CD4-positive, alpha-beta T cell (primary cell): ENCODE results near the gene AGTPBP1. TPM values are rescaled to one million over a fixed set of nuclear protein-coding genes. Genes with fewer than 3 reads are reported as not detected.
"Not testable (repeated sequence)": the region's sequence is repeated elsewhere in the genome, so short reads cannot be mapped to it uniquely, and the experiment has no call there.

Experiments used
- ATAC-seq: fragments of 200-7000 bp; cut with Tn5 transposase; one replicate; pipeline ENCODE4 v1.10.0; 2022; ENCODE audit warnings: mild to moderate bottlenecking; ENCODE audit not compliant: poor library complexity
- CTCF ChIA-PET: fragments of 350-600 bp; sonication (Branson Sonifier 250); formaldehyde crosslinking; loops from one replicate; lab custom pipeline; 2021; ENCODE audit warnings: antibody characterized with exemption, inconsistent platforms; lab: Charles Lee
- POLR2A ChIA-PET: fragments of 350-600 bp; sonication (Branson Sonifier 250); formaldehyde crosslinking; loops from one replicate; lab custom pipeline; 2021; ENCODE audit warnings: antibody characterized with exemption, inconsistent platforms; lab: Charles Lee
- DNase-seq, 14 experiments: peaks; one replicate each; pipeline ENCODE4 v3.0.0-alpha.2; 2013 to 2020; ENCODE audit warnings: mixed read lengths in 2 of 14
- H3K27ac ChIP-seq, 2 donors: one replicate each; pipeline versions ENCODE4 v1.5.1 to v1.7.0; 2013; ENCODE audit warnings: low read length in 2 of 2, low read depth in 1 of 2, mild to moderate bottlenecking in 1 of 2
- H3K27me3 ChIP-seq, 2 experiments: 1 replicate in 1 of 2; 2 replicates in 1 of 2; pipeline versions ENCODE4 v1.6.1 to v1.7.0; 2013; ENCODE audit warnings: low read length in 2 of 2, control low read depth in 1 of 2, mild to moderate bottlenecking in 1 of 2, moderate library complexity in 1 of 2; ENCODE audit not compliant: insufficient read depth in 2 of 2, control insufficient read depth in 1 of 2
- H3K36me3 ChIP-seq: one replicate; pipeline ENCODE4 v1.6.1; 2013; ENCODE audit warnings: low read length, control low read depth; ENCODE audit not compliant: insufficient read depth
- H3K4me1 ChIP-seq: one replicate; pipeline ENCODE4 v1.6.1; 2013; ENCODE audit warnings: low read length, control low read depth; ENCODE audit not compliant: insufficient read depth
- H3K4me3 ChIP-seq: one replicate; pipeline ENCODE4 v1.5.1; 2013; ENCODE audit warnings: mild to moderate bottlenecking, low read length, moderate library complexity
- H3K9me3 ChIP-seq, 2 experiments: 1 replicate in 1 of 2; 2 replicates in 1 of 2; pipeline versions ENCODE4 v1.6.1 to v1.7.0; 2013; ENCODE audit warnings: low read length in 2 of 2, mild to moderate bottlenecking in 2 of 2, control low read depth in 1 of 2, moderate library complexity in 1 of 2; ENCODE audit not compliant: control insufficient read depth in 1 of 2, insufficient read depth in 1 of 2
- H3K27ac Mint-ChIP-seq: one replicate; pipeline ENCODE4 v1.8.0; 2020; ENCODE audit warnings: mixed read lengths
- H3K27me3 Mint-ChIP-seq: one replicate; pipeline ENCODE4 v1.8.0; 2021; ENCODE audit warnings: mixed read lengths
- H3K36me3 Mint-ChIP-seq: one replicate; pipeline ENCODE4 v1.8.0; 2021; ENCODE audit warnings: low read depth, mixed read lengths
- H3K4me1 Mint-ChIP-seq: one replicate; pipeline ENCODE4 v1.8.0; 2021; ENCODE audit warnings: low read depth, mixed read lengths
- H3K4me3 Mint-ChIP-seq: one replicate; pipeline ENCODE4 v1.8.0; 2020; ENCODE audit warnings: mild to moderate bottlenecking, mixed read lengths
- H3K9me3 Mint-ChIP-seq: one replicate; pipeline ENCODE4 v1.8.0; 2020; ENCODE audit warnings: mixed read lengths
- intact Hi-C, 2 experiments: fragments of 100-400 bp; cut with DNase I in 1 of 2; cut with micrococcal nuclease in 1 of 2; formaldehyde crosslinking; loops; one replicate each; pipeline versions ENCODE4 v1.15.1 to v1.9.0; 2023 to 2025; cut with DNase I, micrococcal nuclease
- total RNA-seq, 174 experiments: library from RNA in 2 of 174; stranded (reverse) in 2 of 174; gene quantifications; one replicate each; pipeline ENCODE4 v1.2.3 and lab custom pipeline; 2021 to 2026
- TF ChIP-seq, protein P1 (sequence below): fragments of 200-600 bp; IDR thresholded peaks from one replicate; pipeline ENCODE4 v1.8.0; 2022; ENCODE audit warnings: antibody characterized with exemption, mild to moderate bottlenecking

The AGTPBP1 gene
- total RNA-seq, 2 experiments from 2014 or later = 52.0 to 55.2 TPM

DNA sequence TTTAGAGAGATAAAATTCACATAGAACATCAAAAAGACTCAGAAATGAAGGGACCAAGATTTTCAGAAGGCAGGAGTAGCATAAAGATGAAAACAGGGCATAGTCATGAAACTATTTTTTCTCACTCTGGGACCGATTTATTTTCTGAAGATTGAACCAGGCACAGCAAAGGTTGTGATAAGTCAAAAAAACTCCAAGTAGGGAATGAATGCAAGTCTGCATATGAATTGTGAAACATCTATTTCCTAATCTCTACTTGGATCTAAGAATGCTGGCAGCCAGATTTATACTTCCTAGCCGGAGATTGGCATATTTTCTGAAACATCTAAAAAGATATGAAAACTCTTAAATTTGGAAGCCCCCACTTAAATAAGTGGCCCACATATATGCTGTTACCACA is 16.0 kb upstream of the AGTPBP1 start:
- DNase-seq, H3K9me3 ChIP-seq, H3K36me3 ChIP-seq, H3K36me3 Mint-ChIP-seq, POLR2A ChIA-PET, H3K4me1 ChIP-seq, H3K27ac ChIP-seq, CTCF ChIA-PET, intact Hi-C loops, H3K4me3 ChIP-seq, H3K9me3 Mint-ChIP-seq, H3K4me3 Mint-ChIP-seq, H3K27ac Mint-ChIP-seq, H3K27me3 Mint-ChIP-seq, ATAC-seq, H3K27me3 ChIP-seq, H3K4me1 Mint-ChIP-seq: not testable (repeated sequence)

DNA sequence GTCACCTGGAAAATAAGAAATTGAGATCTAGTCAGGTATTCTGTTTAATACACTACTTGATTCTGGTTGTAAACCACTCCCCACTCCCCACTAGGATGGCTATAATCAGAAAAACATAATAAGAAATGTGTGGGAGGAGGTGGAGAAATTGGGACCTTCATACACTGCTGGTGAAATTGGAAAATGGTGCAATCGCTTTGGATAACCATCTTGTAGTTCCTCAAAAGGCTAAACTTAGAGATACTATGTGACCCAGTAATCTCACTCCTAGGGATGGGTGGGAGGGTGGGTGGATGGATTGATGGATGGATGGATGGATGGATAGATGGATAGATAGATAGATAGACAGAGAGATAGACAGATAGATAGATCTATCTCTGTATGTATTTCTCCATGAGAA is 14.5 kb upstream of the AGTPBP1 start:
- POLR2A ChIA-PET, H3K36me3 Mint-ChIP-seq, H3K9me3 ChIP-seq, H3K4me3 Mint-ChIP-seq, ATAC-seq, H3K27ac Mint-ChIP-seq, H3K4me3 ChIP-seq, H3K4me1 Mint-ChIP-seq, intact Hi-C loops, H3K4me1 ChIP-seq, H3K9me3 Mint-ChIP-seq, DNase-seq, H3K36me3 ChIP-seq, H3K27ac ChIP-seq, H3K27me3 ChIP-seq: not testable (repeated sequence)
- H3K27me3 Mint-ChIP-seq = peaks cover 10% of the 10 kb centered on the region
- CTCF ChIA-PET = interaction anchor here (0.8 kb wide), 1 partner anchor 58 kb away, joined by 4 read pairs; no protein-coding TSS in a partner anchor

DNA sequence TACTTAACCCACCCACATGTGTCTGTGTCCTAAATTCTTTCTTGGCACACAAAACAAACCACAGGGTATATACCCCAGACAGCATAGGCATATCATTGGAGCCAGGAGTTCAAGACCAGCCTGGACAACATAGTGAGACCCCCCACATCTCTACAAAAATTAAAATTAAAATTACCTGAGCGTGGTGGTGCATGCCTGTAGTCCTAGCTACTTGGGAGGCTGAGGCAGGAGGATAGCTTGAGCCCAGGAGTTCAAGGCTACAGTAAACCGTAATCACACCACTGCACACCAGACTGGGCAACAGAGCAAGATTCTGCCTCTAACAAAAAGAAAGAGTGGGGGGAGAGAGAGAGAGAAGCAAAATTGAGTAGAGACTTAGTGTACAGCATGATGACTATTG is 4.6 kb upstream of the AGTPBP1 start:
- H3K36me3 ChIP-seq = no peaks in the 10 kb centered on the region
- TF ChIP-seq, protein P1, sequence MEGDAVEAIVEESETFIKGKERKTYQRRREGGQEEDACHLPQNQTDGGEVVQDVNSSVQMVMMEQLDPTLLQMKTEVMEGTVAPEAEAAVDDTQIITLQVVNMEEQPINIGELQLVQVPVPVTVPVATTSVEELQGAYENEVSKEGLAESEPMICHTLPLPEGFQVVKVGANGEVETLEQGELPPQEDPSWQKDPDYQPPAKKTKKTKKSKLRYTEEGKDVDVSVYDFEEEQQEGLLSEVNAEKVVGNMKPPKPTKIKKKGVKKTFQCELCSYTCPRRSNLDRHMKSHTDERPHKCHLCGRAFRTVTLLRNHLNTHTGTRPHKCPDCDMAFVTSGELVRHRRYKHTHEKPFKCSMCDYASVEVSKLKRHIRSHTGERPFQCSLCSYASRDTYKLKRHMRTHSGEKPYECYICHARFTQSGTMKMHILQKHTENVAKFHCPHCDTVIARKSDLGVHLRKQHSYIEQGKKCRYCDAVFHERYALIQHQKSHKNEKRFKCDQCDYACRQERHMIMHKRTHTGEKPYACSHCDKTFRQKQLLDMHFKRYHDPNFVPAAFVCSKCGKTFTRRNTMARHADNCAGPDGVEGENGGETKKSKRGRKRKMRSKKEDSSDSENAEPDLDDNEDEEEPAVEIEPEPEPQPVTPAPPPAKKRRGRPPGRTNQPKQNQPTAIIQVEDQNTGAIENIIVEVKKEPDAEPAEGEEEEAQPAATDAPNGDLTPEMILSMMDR = no peak
- H3K9me3 ChIP-seq = no peaks in the 10 kb centered on the region
- no peak overlapping the region for H3K4me3 ChIP-seq
- DNase-seq (no peak), ATAC-seq (no peak)
- Mint-ChIP-seq H3K9me3 (no peaks in the 10 kb centered on the region), H3K4me3 (no peak overlapping the region), H3K36me3 (peaks cover 5% of the 10 kb centered on the region), H3K27me3 (no peaks in the 10 kb centered on the region), H3K27ac (no peak overlapping the region), H3K4me1 (peaks cover 8% of the 10 kb centered on the region)
- CTCF ChIA-PET = no interaction called here
- intact Hi-C loops = loop anchor here in 1 of 2 experiments (10.0 kb wide), 1 partner anchor 1762 kb away; the partner anchor contains the start of genes HNRNPK and RMI1
- H3K4me1 ChIP-seq = peaks cover 9% of the 10 kb centered on the region
- no peaks in the 10 kb centered on the region for H3K27me3 ChIP-seq
- POLR2A ChIA-PET = no interaction called here
- H3K27ac ChIP-seq = no peak overlapping the region

DNA sequence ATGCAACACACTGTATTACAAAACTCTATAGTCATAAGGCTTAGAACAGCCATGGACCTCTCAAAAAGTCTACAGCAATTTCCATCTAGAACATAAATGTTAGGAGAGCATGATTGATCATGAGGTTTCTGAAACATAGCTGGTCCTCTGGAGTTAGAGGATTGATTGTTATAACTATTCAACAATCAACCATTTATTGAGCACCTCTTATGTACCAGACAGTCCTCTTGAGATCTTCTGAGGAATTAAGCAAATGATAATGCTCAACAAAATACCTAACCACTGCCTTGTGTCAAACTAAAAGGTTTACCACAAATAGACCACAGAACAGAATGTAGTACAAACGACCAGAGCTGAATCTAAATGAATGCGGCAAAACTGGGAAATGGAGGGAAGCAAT is 3.4 kb upstream of the AGTPBP1 start:
- H3K9me3 Mint-ChIP-seq = no peaks in the 10 kb centered on the region
- no peak overlapping the region for H3K4me3 Mint-ChIP-seq
- no peaks in the 10 kb centered on the region for H3K27me3 Mint-ChIP-seq
- intact Hi-C loops = loop anchor here in 1 of 2 experiments (10.0 kb wide), 1 partner anchor 1760 kb away; the partner anchor contains the start of genes HNRNPK and RMI1
- H3K4me3 ChIP-seq = no peak overlapping the region
- H3K9me3 ChIP-seq = no peaks in the 10 kb centered on the region
- peaks cover 10% of the 10 kb centered on the region for H3K36me3 Mint-ChIP-seq
- no peak overlapping the region for H3K27ac ChIP-seq
- H3K27me3 ChIP-seq = no peaks in the 10 kb centered on the region
- no peaks in the 10 kb centered on the region for H3K36me3 ChIP-seq
- peaks cover 9% of the 10 kb centered on the region for H3K4me1 ChIP-seq
- TF ChIP-seq, protein P1 = no peak
- ChIA-PET CTCF (interaction anchor here (0.6 kb wide), 1 partner anchor 134 kb away, joined by 3 read pairs; no protein-coding TSS in a partner anchor), POLR2A (no interaction called here)
- ATAC-seq = no peak
- no peak for DNase-seq
- H3K4me1 Mint-ChIP-seq = peaks cover 16% of the 10 kb centered on the region
- H3K27ac Mint-ChIP-seq = no peak overlapping the region
